ENCODE data around the gene VAPA.

The VAPA gene

GRCh38 chr18:9951022-9951859, 37.4 kb downstream of the VAPA start:
- H3K4me3 ChIP-seq (ENCODE audit: low read length): no peak overlapping the region
- TF ChIP-seq, protein P1, sequence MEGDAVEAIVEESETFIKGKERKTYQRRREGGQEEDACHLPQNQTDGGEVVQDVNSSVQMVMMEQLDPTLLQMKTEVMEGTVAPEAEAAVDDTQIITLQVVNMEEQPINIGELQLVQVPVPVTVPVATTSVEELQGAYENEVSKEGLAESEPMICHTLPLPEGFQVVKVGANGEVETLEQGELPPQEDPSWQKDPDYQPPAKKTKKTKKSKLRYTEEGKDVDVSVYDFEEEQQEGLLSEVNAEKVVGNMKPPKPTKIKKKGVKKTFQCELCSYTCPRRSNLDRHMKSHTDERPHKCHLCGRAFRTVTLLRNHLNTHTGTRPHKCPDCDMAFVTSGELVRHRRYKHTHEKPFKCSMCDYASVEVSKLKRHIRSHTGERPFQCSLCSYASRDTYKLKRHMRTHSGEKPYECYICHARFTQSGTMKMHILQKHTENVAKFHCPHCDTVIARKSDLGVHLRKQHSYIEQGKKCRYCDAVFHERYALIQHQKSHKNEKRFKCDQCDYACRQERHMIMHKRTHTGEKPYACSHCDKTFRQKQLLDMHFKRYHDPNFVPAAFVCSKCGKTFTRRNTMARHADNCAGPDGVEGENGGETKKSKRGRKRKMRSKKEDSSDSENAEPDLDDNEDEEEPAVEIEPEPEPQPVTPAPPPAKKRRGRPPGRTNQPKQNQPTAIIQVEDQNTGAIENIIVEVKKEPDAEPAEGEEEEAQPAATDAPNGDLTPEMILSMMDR (conservative IDR thresholded peaks at IDR 0.05; ENCODE audit: low read depth, low read length): peak; percentile 82
- DNase-seq (ENCODE audit: low read depth): peak; percentile 49

- peak; percentile 68 for DNase-seq (ENCODE audit: low read depth)
- no peak overlapping the region for H3K4me3 ChIP-seq (ENCODE audit: low read length)
- TF ChIP-seq, protein P1 (conservative IDR thresholded peaks at IDR 0.05; ENCODE audit: low read depth, low read length): no peak
These were observed 39.0 kb downstream of the VAPA start for GRCh38 chr18:9952633-9953416.

GRCh38 chr18:9958861-9959399, 45.1 kb downstream of the VAPA start:
- H3K4me3 ChIP-seq (ENCODE audit: low read length): no peak overlapping the region
- TF ChIP-seq, protein P1 (conservative IDR thresholded peaks at IDR 0.05; ENCODE audit: low read depth, low read length): no peak
- DNase-seq (ENCODE audit: low read depth): no peak

DNA sequence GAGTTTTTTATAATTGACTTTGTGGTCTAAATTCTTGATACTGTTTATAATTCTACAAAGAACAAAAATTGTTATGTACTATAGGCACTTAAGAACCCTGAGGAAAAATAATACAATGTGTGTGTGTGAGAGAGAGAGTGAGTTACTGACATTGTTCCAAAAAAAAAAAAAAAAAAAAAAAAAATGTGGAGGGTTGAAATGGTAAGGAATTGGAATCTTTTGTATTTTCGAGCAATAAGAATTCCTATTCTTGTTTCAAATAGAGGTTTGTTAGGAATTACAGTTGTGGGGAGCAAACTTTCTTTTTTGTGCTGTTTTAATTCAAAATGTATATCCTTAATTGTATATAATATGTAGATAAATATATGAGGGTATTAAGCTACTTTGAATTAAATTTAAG, 45.7 kb downstream of the VAPA start:
- H3K4me3 ChIP-seq (ENCODE audit: low read length): no peak overlapping the region
- TF ChIP-seq, protein P1 (conservative IDR thresholded peaks at IDR 0.05; ENCODE audit: low read depth, low read length): no peak
- no peak for DNase-seq (ENCODE audit: low read depth)

- TF ChIP-seq, protein P1 (conservative IDR thresholded peaks at IDR 0.05; ENCODE audit: low read depth, low read length): no peak
- no peak overlapping the region for H3K4me3 ChIP-seq (ENCODE audit: low read length)
- no peak for DNase-seq (ENCODE audit: low read depth)
These were observed 46.6 kb downstream of the VAPA start for GRCh38 chr18:9960258-9960904.

DNA sequence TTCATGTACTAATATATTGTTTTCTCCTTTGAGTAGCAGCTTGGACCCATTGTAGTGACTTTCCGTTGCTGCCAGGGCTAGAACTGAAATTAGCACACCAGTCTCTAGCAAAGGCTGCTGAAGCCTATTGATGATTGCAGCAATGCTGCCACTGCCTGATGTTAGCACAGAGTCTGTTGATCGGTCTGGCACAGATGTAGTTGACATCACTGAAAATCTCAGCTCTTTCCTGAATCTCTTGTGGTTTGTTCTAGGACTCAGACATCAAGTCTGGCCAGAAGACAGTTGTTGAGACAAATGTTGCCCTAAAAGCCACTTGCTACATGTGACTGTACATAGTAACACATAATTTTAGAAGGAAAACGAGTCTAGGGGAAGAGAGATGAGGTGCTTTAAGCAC, 47.2 kb downstream of the VAPA start:
- TF ChIP-seq, protein P1 (conservative IDR thresholded peaks at IDR 0.05; ENCODE audit: low read depth, low read length): no peak
- DNase-seq (ENCODE audit: low read depth): no peak
- H3K4me3 ChIP-seq (ENCODE audit: low read length): no peak overlapping the region
